Measurements from ENCODE around the gene INKA2. TPM values are rescaled to one million over a fixed set of nuclear protein-coding genes. Genes with fewer than 3 reads are reported as not detected.

The INKA2 gene
- total and polyA plus RNA-seq, 11 donors, result 9.0 to 33.2 (median 14.0) TPM

GRCh38 chr1:111731956-111732355 is 7.2 kb downstream of the INKA2 start:
- TF ChIP-seq, protein P1, sequence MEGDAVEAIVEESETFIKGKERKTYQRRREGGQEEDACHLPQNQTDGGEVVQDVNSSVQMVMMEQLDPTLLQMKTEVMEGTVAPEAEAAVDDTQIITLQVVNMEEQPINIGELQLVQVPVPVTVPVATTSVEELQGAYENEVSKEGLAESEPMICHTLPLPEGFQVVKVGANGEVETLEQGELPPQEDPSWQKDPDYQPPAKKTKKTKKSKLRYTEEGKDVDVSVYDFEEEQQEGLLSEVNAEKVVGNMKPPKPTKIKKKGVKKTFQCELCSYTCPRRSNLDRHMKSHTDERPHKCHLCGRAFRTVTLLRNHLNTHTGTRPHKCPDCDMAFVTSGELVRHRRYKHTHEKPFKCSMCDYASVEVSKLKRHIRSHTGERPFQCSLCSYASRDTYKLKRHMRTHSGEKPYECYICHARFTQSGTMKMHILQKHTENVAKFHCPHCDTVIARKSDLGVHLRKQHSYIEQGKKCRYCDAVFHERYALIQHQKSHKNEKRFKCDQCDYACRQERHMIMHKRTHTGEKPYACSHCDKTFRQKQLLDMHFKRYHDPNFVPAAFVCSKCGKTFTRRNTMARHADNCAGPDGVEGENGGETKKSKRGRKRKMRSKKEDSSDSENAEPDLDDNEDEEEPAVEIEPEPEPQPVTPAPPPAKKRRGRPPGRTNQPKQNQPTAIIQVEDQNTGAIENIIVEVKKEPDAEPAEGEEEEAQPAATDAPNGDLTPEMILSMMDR (IDR thresholded peaks at IDR 0.05), result no peak
- no peak for TF ChIP-seq POLR2A (IDR thresholded peaks at IDR 0.05)
- Histone ChIP-seq H3K9me3 (no peaks in the 10 kb centered on the region), H3K27me3 (no peaks in the 10 kb centered on the region), H3K4me1 (peaks cover 23 to 99% (median 79%) of the 10 kb centered on the region in 12 donors), H3K4me3 (no peak overlapping the region), H3K36me3 (peaks cover 0 to 15% (median 10%) of the 10 kb centered on the region in 9 donors), H3K27ac (peak overlapping the region in 7 of 12 donors; percentile 5 to 89 (median 32))
- ATAC-seq, result no peak
- WGBS, 4 donors, result 75 to 82% (median 76%) methylated on average over 6 of the region's 6 CpGs
- DNase-seq, result peak in 1 of 5 donors; percentile 5
- intact Hi-C loops (cut with DNase I), result no loop called here

DNA sequence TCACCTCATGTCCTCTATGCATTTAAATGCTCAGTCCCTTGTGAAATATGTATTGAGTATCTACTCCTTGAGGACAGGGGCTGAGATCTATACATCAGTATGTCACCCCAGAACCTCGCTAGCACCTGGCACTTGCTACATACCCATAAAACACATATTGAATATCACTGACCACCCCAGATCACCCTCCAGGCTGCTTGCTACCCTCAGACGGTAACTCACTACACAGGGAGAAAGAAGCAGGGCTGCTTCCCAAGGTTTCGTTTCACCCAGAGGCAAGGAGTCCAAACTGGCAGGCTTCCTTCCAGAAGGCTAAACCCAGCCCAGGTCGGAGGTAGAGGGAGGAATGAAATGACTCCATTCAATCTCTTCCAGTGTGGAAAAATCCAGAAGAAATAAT is 8.5 kb downstream of the INKA2 start:
- ATAC-seq, result no peak
- TF ChIP-seq POLR2A (IDR thresholded peaks at IDR 0.05), result no peak
- TF ChIP-seq, protein P1 (IDR thresholded peaks at IDR 0.05), result no peak
- Histone ChIP-seq H3K4me1 (peaks cover 14 to 99% (median 68%) of the 10 kb centered on the region in 12 donors), H3K27ac (peak overlapping the region in 9 of 12 donors; percentile 60 to 89 (median 81)), H3K27me3 (no peaks in the 10 kb centered on the region), H3K36me3 (peaks cover 0 to 20% (median 15%) of the 10 kb centered on the region in 9 donors), H3K4me3 (no peak overlapping the region), H3K9me3 (no peaks in the 10 kb centered on the region)
- peak in 1 of 5 donors; percentile 2 for DNase-seq
- intact Hi-C loops (cut with DNase I), result no loop called here
- WGBS, 4 donors, result 54 to 81% (median 67%) methylated on average over 4 of the region's 4 CpGs

DNA sequence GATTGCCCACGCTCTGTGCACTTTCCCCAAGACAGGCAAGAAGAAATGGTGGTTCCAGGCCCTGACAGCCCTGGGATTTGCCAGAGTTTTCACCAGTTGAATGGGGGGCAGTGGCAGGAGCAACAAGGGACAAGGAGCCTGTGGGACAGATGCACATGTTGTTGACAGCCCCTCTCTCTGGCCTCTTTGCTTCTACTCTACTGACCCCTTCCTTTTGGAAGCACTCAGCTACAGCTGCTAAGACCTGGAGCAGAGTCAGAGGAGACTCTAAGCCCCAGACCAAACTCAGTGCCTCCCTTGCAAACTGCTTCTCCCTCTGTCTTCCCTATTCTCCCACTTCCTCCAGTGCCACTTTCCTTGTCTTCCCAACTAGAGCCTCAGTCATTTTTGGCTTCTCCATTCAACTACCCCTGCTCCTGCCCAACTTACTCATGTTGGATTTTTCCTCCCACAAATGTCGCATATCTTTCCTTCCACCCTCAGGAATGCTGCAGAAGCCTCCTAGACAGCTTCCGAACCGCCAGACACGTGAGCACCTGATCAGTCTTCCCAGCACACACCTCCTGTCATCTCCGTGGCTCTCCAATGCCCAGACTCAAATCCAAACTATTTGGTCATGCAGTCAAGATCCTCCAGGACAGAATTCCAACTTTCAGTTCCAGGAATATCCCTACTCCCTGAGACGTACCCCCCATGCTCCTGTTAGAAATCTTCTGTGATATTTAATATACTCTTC is 9.1 kb downstream of the INKA2 start:
- H3K4me3 ChIP-seq, result no peak overlapping the region

More for the DNA sequence above, 9.1 kb downstream of the INKA2 start:
- H3K9me3 ChIP-seq, result no peaks in the 10 kb centered on the region
- peak overlapping the region; percentile 49 to 89 (median 76) for H3K27ac ChIP-seq
- H3K4me1 ChIP-seq, result peaks cover 11 to 99% (median 67%) of the 10 kb centered on the region in 12 donors
- no peaks in the 10 kb centered on the region for H3K27me3 ChIP-seq
- TF ChIP-seq POLR2A (IDR thresholded peaks at IDR 0.05), result no peak
- TF ChIP-seq, protein P1 (IDR thresholded peaks at IDR 0.05), result no peak
- ATAC-seq, result no peak
- H3K36me3 ChIP-seq, result peaks cover 0 to 20% (median 13%) of the 10 kb centered on the region in 9 donors
- 48 to 62% (median 57%) methylated on average over 7 of the region's 7 CpGs for WGBS, 4 donors
- peak in 1 of 5 donors; percentile 1 for DNase-seq
- intact Hi-C loops (cut with DNase I), result no loop called here
